Right lobe of liver (tissue), 6 donors: ENCODE measurements around the gene ATP2A1. TPM values are rescaled to one million over a fixed set of nuclear protein-coding genes. Genes with fewer than 3 reads are reported as not detected.

ENCODE experiments used
- ATAC-seq, 4 donors: fragments of 200-7000 bp; cut with Tn5 transposase; one replicate each; pipeline ENCODE4 v1.9.1; 2020; ENCODE audit warnings: mild to moderate bottlenecking in 4 of 4, moderate library complexity in 4 of 4
- DNase-seq, 3 donors: peaks; one replicate each; pipeline ENCODE4 v3.0.0-alpha.2; 2020
- H3K27ac ChIP-seq, 3 donors: fragments of 200-600 bp; one replicate each; pipeline ENCODE4 v1.8.0; 2022
- H3K27me3 ChIP-seq, 2 donors: fragments of 200-600 bp; one replicate each; pipeline ENCODE4 v1.8.0; 2022
- H3K36me3 ChIP-seq, 4 donors: fragments of 200-600 bp; sonication (generic) in 1 of 4; one replicate each; pipeline versions ENCODE4 v1.5.1 to v1.8.0; 2017 to 2022; ENCODE audit warnings: control low read depth in 1 of 4
- H3K4me1 ChIP-seq, 4 donors: fragments of 200-600 bp; sonication (generic) in 1 of 4; one replicate each; pipeline versions ENCODE4 v1.5.1 to v1.8.0; 2017 to 2022; ENCODE audit warnings: control low read depth in 1 of 4
- H3K4me3 ChIP-seq, 3 donors: fragments of 200-600 bp; one replicate each; pipeline ENCODE4 v1.8.0; 2022
- H3K9me3 ChIP-seq, 4 donors: fragments of 200-600 bp; sonication (generic) in 1 of 4; one replicate each; pipeline versions ENCODE4 v1.5.1 to v1.8.0; 2017 to 2022; ENCODE audit warnings: control low read depth in 1 of 4
- POLR2A ChIP-seq: fragments of 450-650 bp; IDR thresholded peaks from one replicate; pipeline ENCODE4 v1.6.1; 2017; ENCODE audit warnings: antibody characterized with exemption, mild to moderate bottlenecking
- WGBS: methylation state at CpG from one replicate; pipeline ENCODE4 v1.1.6; 2018; ENCODE audit warnings: low coverage, low lambda C conversion rate; ENCODE audit not compliant: insufficient coverage; ENCODE audit errors: missing lambda C conversion rate; 5-methylcytosine and 5-hydroxymethylcytosine counted together
- intact Hi-C, 2 donors: fragments of 100-400 bp; cut with DNase I; formaldehyde crosslinking; loops; one replicate each; pipeline versions ENCODE4 v1.11.2 to v1.14.1; 2022
- total RNA-seq, 6 experiments: library from RNA; depleted of rRNA in 2 of 6; stranded (reverse); fragments of >200 nt in 2 of 6; fragmentation: NEBNext Ultra II Directional in 3 of 6; extraction: Animal tissue kit (Norgen Biotek cat#: 25700) in 3 of 6; gene quantifications; one replicate each; pipeline versions ENCODE4 v1.1.0 to v1.2.4, GENCODE V29; 2016 to 2023
- TF ChIP-seq, protein P1 (sequence below), 4 donors: fragments of 200-600 bp in 3 of 4; fragments of 450-650 bp in 1 of 4; IDR thresholded peaks; one replicate each; pipeline versions ENCODE4 v1.5.1 to v1.8.0; 2016 to 2022; ENCODE audit warnings: antibody characterized with exemption in 4 of 4, mild to moderate bottlenecking in 2 of 4
- donor health status: DM: no; HTN: yes; CAD: no.
- donor health status: DM: no; HTN: no; CAD: no.
- donor health status: DM: no; HTN: no; CAD: no.
- donor health status: DM: no; HTN: yes; CAD: no.
- donor health status: DM: no; HTN: yes; CAD: no.

Gene ATP2A1
- total RNA-seq, 6 experiments from 2014 or later = 0.42 to 3.6 (median 0.77) TPM

DNA sequence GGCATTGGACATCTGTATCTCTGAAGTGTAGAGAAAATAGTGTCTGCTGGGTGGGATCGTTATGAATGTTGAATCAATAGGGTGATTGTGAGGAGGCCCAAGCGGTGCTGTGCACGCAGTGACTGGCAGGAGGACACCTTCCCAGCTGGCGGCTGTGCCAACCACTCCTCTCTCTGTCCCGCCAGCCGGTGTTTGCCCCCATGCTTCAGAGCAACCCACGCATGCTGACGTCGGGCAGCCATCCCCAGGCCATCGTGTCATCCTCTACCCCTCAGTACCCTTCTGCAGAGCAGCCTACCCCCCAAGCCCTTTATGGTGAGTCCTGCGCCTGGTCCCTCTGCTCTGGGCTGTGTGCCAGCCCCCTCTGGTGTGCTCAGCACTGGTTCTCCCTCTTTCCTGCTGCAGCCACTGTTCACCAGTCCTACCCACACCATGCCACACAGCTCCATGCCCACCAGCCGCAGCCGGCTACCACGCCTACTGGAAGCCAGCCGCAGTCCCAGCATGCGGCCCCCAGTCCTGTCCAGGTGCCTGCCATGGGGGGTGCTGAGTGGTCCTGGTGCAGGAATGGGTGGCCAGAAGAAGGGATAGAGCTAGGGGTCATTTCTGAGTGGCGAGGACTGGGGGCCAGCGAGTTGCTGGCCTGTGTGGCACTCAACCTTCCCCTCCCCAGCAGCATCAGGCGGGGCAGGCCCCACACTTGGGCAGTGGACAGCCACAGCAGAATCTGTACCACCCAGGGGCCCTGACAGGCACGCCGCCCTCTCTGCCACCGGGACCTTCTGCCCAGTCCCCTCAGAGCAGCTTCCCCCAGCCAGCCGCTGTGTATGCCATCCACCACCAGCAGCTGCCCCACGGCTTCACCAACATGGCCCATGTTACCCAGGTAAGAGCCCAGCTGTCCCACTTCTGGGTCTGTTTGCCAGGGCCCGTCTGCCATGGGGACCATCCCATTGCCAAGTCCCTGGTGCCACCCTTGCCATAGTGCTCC, 43.1 kb upstream of the ATP2A1 start:
- no peak for TF ChIP-seq POLR2A
- TF ChIP-seq, protein P1, sequence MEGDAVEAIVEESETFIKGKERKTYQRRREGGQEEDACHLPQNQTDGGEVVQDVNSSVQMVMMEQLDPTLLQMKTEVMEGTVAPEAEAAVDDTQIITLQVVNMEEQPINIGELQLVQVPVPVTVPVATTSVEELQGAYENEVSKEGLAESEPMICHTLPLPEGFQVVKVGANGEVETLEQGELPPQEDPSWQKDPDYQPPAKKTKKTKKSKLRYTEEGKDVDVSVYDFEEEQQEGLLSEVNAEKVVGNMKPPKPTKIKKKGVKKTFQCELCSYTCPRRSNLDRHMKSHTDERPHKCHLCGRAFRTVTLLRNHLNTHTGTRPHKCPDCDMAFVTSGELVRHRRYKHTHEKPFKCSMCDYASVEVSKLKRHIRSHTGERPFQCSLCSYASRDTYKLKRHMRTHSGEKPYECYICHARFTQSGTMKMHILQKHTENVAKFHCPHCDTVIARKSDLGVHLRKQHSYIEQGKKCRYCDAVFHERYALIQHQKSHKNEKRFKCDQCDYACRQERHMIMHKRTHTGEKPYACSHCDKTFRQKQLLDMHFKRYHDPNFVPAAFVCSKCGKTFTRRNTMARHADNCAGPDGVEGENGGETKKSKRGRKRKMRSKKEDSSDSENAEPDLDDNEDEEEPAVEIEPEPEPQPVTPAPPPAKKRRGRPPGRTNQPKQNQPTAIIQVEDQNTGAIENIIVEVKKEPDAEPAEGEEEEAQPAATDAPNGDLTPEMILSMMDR (IDR thresholded peaks at IDR 0.05) = no peak
- DNase-seq (no peak), ATAC-seq (peak in 2 of 4 donors; percentile 13 to 28)
- H3K27ac ChIP-seq = no peak overlapping the region
- H3K4me3 ChIP-seq = no peak overlapping the region
- H3K36me3 ChIP-seq = peaks cover 29 to 75% (median 59%) of the 10 kb centered on the region in 4 donors
- 98% methylated on average over 7 of the region's 25 CpGs for WGBS
- no peaks in the 10 kb centered on the region for H3K4me1 ChIP-seq
- intact Hi-C loops = no loop called here
- H3K27me3 ChIP-seq = no peaks in the 10 kb centered on the region
- no peaks in the 10 kb centered on the region for H3K9me3 ChIP-seq

DNA sequence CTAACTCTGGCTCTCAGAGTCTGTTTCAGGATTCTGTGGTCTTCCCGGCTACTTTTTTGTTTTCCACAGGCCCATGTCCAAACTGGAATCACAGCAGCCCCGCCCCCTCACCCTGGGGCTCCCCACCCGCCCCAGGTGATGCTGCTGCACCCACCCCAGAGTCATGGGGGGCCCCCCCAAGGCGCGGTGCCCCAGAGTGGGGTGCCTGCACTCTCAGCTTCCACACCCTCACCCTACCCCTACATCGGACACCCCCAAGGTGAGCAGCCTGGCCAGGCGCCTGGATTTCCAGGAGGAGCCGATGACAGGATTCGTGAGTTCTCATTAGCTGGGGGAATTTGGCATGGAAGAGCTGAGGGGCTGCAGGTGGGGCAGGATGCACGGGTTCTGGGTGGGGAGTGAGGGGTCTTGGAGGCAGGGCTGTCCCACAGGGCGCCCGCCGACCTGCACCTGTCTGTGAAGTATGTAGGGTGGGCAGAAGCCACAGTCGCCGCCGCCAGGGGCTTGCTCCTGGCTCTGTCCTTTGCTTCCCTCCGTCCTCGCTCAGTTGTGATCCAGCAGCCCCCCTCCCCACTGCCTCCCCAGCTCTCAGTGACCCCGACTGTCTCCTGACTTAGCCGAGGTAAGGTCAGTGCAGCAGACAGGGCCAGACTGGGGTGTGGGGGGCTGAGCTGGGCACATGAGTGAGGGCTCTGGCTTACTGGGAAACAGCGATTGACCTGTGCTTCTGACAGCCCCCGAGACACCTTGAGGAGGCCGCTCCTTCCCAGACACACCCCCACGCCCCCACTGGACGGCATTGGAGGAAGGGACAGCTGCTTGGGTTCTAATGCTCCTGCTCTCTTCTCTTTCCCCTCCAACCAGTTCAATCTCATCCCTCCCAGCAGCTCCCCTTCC, 42.2 kb upstream of the ATP2A1 start:
- DNase-seq = no peak
- no peak overlapping the region for H3K27ac ChIP-seq
- 94% methylated on average over 6 of the region's 25 CpGs for WGBS
- no peak overlapping the region for H3K4me3 ChIP-seq
- H3K36me3 ChIP-seq = peaks cover 28 to 66% (median 51%) of the 10 kb centered on the region in 4 donors
- no peak for ATAC-seq
- intact Hi-C loops = no loop called here
- H3K4me1 ChIP-seq = no peaks in the 10 kb centered on the region
- TF ChIP-seq POLR2A = no peak
- TF ChIP-seq, protein P1 (IDR thresholded peaks at IDR 0.05) = no peak
- no peaks in the 10 kb centered on the region for H3K9me3 ChIP-seq
- H3K27me3 ChIP-seq = no peaks in the 10 kb centered on the region

DNA sequence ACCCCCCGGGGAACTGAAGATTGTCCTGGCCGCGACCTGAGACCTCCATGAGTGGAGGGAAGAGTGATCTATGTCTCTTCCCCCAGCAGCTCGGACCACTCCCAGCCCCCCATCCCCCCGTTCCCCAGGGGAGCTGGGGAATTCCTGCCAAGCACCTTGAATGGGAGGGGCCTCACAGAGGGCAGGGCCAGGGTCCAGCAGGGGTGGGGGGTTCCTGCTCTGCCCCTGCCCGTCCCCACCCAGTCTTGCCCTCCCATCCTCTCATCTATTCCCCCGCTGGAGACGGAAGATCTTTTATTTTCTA, 41.6 kb upstream of the ATP2A1 start:
- DNase-seq (no peak), ATAC-seq (no peak)
- Histone ChIP-seq H3K27me3 (no peaks in the 10 kb centered on the region), H3K27ac (no peak overlapping the region), H3K4me1 (no peaks in the 10 kb centered on the region), H3K9me3 (no peaks in the 10 kb centered on the region), H3K4me3 (no peak overlapping the region), H3K36me3 (peaks cover 22 to 60% (median 46%) of the 10 kb centered on the region in 4 donors)
- intact Hi-C loops = no loop called here
- WGBS = 76% methylated on average over 4 of the region's 8 CpGs
- TF ChIP-seq POLR2A = no peak
- TF ChIP-seq, protein P1 (IDR thresholded peaks at IDR 0.05) = no peak

DNA sequence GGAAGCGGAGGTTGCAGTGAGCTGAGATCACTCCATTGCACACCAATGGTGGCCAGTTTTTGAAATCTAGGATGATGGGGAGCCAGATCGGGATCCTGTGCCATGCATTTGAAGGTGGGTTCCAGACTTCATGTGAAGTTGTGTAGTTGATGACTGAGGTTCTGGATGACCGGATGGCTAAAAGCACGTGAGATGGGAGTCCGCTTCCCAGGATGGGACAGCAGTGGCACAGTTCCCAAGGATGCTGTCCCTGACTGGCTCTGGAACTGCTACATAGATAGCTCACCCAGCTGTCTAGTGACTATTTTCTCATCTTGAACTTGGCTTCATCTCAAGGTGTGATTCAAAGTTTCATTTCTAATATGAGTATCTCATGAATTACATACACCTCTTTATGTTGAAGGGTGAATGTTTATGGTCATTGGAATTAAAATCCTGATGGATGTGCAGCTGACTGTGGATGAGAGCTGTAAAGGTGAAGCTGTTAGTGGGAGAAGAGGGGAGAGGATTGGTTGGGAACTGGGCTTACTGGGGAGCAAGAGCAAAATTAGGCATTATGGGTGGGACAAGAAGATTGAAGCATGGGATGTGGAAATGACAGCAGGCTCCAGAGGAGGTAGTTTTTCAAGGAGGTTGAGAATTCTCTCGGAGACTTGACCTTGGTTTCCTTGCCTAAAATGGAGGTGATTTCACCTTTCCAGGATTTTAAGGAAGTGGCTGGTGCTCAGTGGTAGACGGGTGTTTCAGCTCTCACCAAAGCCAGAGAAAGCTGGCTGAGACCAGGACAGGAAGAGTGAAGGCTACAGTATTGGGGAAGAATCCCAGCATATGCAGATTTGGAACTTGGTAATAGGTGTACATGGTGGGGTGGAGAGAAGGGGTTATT, 40.4 kb upstream of the ATP2A1 start:
- TF ChIP-seq POLR2A = no peak
- TF ChIP-seq, protein P1 (IDR thresholded peaks at IDR 0.05) = no peak
- intact Hi-C loops = no loop called here
- ATAC-seq (no peak), DNase-seq (peak in 1 of 3 donors; percentile 5)
- H3K9me3 ChIP-seq = no peaks in the 10 kb centered on the region
- no peaks in the 10 kb centered on the region for H3K4me1 ChIP-seq
- no peak overlapping the region for H3K27ac ChIP-seq
- WGBS = 94% methylated on average over 3 of the region's 7 CpGs
- no peaks in the 10 kb centered on the region for H3K27me3 ChIP-seq
- H3K4me3 ChIP-seq = no peak overlapping the region
- peaks cover 15 to 59% (median 38%) of the 10 kb centered on the region in 4 donors for H3K36me3 ChIP-seq
